Measurements from ENCODE around the gene CSNK1A1. TPM values are rescaled to one million over a fixed set of nuclear protein-coding genes. Genes with fewer than 3 reads are reported as not detected.

CSNK1A1 gene
- total and polyA plus RNA-seq, 3 donors from 2014 or later, result 129 to 192 (median 148) TPM

DNA sequence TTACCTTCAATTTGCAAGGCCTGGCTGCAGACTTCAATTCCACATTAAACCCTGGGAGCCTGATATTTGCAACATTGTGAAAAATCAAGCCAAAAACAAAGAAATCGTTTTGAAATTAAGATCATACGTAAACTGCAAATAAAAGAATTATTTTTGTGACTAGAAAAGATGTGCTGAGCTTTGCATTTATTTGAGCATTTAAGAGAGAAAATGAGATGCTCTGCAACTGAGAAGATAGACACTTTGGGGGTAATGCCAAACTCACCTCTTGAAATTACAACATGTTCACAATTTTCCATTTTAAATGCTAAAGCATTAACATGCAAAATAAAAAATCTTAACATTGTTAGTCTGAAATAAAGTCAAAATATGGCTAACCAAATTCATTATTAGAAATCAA, 46.6 kb downstream of the CSNK1A1 start:
- TF ChIP-seq POLR2A (IDR thresholded peaks at IDR 0.05), result no peak
- TF ChIP-seq, protein P1, sequence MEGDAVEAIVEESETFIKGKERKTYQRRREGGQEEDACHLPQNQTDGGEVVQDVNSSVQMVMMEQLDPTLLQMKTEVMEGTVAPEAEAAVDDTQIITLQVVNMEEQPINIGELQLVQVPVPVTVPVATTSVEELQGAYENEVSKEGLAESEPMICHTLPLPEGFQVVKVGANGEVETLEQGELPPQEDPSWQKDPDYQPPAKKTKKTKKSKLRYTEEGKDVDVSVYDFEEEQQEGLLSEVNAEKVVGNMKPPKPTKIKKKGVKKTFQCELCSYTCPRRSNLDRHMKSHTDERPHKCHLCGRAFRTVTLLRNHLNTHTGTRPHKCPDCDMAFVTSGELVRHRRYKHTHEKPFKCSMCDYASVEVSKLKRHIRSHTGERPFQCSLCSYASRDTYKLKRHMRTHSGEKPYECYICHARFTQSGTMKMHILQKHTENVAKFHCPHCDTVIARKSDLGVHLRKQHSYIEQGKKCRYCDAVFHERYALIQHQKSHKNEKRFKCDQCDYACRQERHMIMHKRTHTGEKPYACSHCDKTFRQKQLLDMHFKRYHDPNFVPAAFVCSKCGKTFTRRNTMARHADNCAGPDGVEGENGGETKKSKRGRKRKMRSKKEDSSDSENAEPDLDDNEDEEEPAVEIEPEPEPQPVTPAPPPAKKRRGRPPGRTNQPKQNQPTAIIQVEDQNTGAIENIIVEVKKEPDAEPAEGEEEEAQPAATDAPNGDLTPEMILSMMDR (IDR thresholded peaks at IDR 0.05), result no peak
- Histone ChIP-seq H3K9me3 (no peaks in the 10 kb centered on the region), H3K4me3 (no peak overlapping the region), H3K36me3 (ENCODE audit: low read depth, missing control alignments) (no peaks in the 10 kb centered on the region), H3K4me1 (no peaks in the 10 kb centered on the region), H3K27ac (no peak overlapping the region), H3K27me3 (no peaks in the 10 kb centered on the region)
- intact Hi-C loops (cut with DNase I; ENCODE audit: low total_unique reads), result no loop called here
- 56 to 65% methylated on average over 2 of the region's 2 CpGs for WGBS, 2 donors
- DNase-seq, result no peak

DNA sequence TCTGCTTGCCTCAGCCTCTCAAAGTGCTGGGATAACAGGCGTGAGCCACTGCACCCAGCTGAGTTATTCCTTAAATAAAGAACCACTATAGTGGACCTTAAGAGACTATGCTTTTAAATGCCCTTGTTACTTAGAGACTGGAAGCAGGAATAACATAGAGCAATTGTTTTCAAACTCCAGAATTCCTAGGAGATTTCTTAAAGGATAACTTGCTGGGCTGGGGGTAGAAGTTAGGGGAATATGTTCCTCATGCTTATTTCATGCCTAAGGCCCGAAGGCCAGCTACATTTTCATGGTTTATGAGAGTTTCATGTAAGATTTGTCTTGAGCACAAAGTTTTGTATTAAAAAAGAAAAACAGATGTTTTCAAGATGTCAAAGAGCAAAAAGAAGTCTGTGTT, 48.2 kb downstream of the CSNK1A1 start:
- Histone ChIP-seq H3K36me3 (ENCODE audit: low read depth, missing control alignments) (no peaks in the 10 kb centered on the region), H3K4me3 (no peak overlapping the region), H3K4me1 (no peaks in the 10 kb centered on the region), H3K27me3 (no peaks in the 10 kb centered on the region), H3K27ac (no peak overlapping the region), H3K9me3 (no peaks in the 10 kb centered on the region)
- TF ChIP-seq POLR2A (IDR thresholded peaks at IDR 0.05), result no peak
- TF ChIP-seq, protein P1 (IDR thresholded peaks at IDR 0.05), result no peak
- DNase-seq, result no peak
- intact Hi-C loops (cut with DNase I; ENCODE audit: low total_unique reads), result no loop called here
- WGBS, 2 donors, result 90 to 98% methylated on average over 2 of the region's 2 CpGs

DNA sequence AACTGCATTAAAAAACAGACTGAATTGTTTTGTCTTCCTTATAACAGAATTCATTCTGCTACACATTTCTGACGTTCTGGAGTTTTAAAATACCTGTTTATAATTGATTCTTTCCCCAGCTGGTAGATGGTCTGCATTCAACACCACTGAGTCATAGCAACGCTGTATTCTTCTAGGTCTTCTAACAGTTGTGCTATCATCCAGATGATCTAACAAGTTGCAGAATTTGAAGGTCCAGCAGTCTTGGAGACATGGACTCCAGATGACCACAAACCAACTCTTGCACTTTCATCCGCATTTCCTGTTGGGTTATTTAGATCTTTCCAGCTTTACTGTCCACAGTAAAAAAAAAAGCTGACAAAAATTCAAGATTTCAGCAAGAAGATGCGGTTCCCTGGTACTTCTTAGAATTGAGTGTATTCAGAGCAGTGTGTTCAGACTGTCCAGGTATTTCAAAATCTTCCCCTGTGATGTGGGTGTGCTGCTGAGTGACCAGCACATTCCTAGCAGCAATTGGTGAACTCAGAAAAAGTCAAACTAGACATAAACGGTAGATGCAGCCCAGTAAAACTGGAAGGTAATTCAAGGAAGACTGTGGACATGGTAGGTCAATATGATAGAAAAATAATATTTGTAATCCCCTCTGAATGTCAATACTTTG, 50.2 kb downstream of the CSNK1A1 start:
- Histone ChIP-seq H3K4me1 (peaks cover 3% of the 10 kb centered on the region), H3K9me3 (no peaks in the 10 kb centered on the region), H3K4me3 (no peak overlapping the region), H3K27ac (no peak overlapping the region), H3K27me3 (no peaks in the 10 kb centered on the region), H3K36me3 (ENCODE audit: low read depth, missing control alignments) (no peaks in the 10 kb centered on the region)
- WGBS, 2 donors, result 76 to 81% methylated on average over 5 of the region's 5 CpGs
- DNase-seq, result no peak
- intact Hi-C loops (cut with DNase I; ENCODE audit: low total_unique reads), result no loop called here
- no peak for TF ChIP-seq POLR2A (IDR thresholded peaks at IDR 0.05)
- TF ChIP-seq, protein P1 (IDR thresholded peaks at IDR 0.05), result no peak

DNA sequence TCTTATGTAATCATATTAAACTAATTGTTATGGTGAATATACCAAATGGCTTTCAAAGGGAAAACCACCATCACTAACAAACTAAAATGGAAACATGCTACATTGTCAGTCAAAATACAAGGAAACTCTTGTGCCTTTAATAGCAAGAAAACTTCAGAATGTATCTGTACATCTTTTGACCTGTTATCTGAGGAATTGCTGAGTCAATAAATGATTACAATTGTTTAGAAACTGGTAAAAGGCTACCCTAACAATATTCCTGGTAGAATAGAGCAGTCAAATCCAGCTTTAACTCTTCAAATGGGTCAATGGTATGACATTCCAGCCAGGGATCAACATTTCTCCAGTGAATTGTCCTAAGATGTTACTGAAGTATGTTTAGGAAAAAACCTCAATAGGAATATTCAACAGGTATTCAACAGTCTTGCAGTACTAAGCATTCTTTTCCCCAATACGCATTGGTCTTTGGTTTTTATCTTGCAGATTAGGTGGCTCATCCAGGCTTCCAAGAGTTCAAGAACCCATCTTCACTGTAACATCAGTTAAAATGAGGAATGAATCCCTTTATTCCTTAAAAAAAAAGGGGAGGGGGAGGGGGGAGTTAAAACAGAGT, 52.4 kb downstream of the CSNK1A1 start:
- TF ChIP-seq, protein P1 (IDR thresholded peaks at IDR 0.05), result no peak
- TF ChIP-seq POLR2A (IDR thresholded peaks at IDR 0.05), result no peak
- intact Hi-C loops (cut with DNase I; ENCODE audit: low total_unique reads), result no loop called here

DNA sequence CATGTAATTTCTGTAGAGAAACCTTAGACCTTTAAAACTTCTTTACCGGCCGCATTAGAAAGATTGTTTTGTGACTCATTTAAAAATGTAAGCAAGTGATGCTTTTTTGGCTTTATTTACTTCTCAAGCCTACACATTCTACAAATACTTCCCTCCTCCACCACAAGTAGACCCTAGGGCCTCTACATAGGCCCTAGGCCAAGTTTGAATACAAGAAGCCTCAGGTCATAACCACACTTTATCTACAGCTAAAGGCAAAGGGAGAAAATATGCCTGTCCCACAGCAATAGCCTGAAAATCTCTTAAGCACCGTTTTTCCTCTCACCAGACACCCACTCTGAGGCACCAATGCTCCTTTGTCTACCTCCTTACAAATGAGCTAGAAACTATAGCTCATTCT, 53.9 kb downstream of the CSNK1A1 start:
- DNase-seq, result no peak
- no peak overlapping the region for H3K4me3 ChIP-seq
- TF ChIP-seq, protein P1 (IDR thresholded peaks at IDR 0.05), result no peak
- no peak for TF ChIP-seq POLR2A (IDR thresholded peaks at IDR 0.05)
- WGBS, 2 donors, result 46 to 54% methylated on average over 3 of the region's 3 CpGs
- intact Hi-C loops (cut with DNase I; ENCODE audit: low total_unique reads), result no loop called here
- H3K27me3 ChIP-seq, result no peaks in the 10 kb centered on the region
- peaks cover 3% of the 10 kb centered on the region for H3K4me1 ChIP-seq
- H3K27ac ChIP-seq, result peak overlapping the region in 1 of 2 donors; percentile 68
- no peaks in the 10 kb centered on the region for H3K9me3 ChIP-seq
- H3K36me3 ChIP-seq (ENCODE audit: low read depth, missing control alignments), result no peaks in the 10 kb centered on the region

More for the DNA sequence above, 52.4 kb downstream of the CSNK1A1 start:
- Histone ChIP-seq H3K27me3 (no peaks in the 10 kb centered on the region), H3K4me3 (no peak overlapping the region), H3K27ac (no peak overlapping the region), H3K9me3 (no peaks in the 10 kb centered on the region), H3K36me3 (ENCODE audit: low read depth, missing control alignments) (no peaks in the 10 kb centered on the region), H3K4me1 (peaks cover 3% of the 10 kb centered on the region)
- whole genome bisulfite sequencing, 2 donors, result 81 to 84% methylated on average over 1 of the region's 1 CpG
- no peak for DNase-seq
